IPS DF 6.9 (cell line): ENCODE measurements around the gene GHRL.

ENCODE experiments used
- DNase-seq: peaks from one replicate; pipeline ENCODE4 v3.0.0-alpha.2; 2013; ENCODE audit warnings: low read depth, low spot score
- H3K27ac ChIP-seq: one replicate; pipeline ENCODE4 v1.5.1; 2013; ENCODE audit warnings: low read length, control low read depth
- H3K27me3 ChIP-seq: 2 replicates; pipeline ENCODE4 v1.6.1; 2013; ENCODE audit warnings: mild to moderate bottlenecking, low read length; ENCODE audit not compliant: control insufficient read depth, insufficient read depth
- H3K36me3 ChIP-seq: 2 replicates; pipeline ENCODE4 v1.6.1; 2013; ENCODE audit warnings: low read length; ENCODE audit not compliant: control insufficient read depth, insufficient read depth
- H3K4me1 ChIP-seq: 2 replicates; pipeline ENCODE4 v1.6.1; 2013; ENCODE audit warnings: low read length; ENCODE audit not compliant: control insufficient read depth, insufficient read depth
- H3K4me3 ChIP-seq: 2 replicates; pipeline ENCODE4 v1.5.1; 2013; ENCODE audit warnings: mild to moderate bottlenecking, low read length
- H3K9me3 ChIP-seq: 2 replicates; pipeline ENCODE4 v1.6.1; 2013; ENCODE audit warnings: low read length, inconsistent platforms; ENCODE audit not compliant: control insufficient read depth, insufficient read depth
- WGBS: extraction: QIAGEN DNeasy Blood & Tissue Kit; methylation state at CpG from one replicate; pipeline ENCODE4 v1.1.7; 2013; ENCODE audit warnings: mixed read lengths, missing lambda C conversion rate; ENCODE audit not compliant: insufficient read length, insufficient coverage; 5-methylcytosine and 5-hydroxymethylcytosine counted together

GHRL gene

DNA sequence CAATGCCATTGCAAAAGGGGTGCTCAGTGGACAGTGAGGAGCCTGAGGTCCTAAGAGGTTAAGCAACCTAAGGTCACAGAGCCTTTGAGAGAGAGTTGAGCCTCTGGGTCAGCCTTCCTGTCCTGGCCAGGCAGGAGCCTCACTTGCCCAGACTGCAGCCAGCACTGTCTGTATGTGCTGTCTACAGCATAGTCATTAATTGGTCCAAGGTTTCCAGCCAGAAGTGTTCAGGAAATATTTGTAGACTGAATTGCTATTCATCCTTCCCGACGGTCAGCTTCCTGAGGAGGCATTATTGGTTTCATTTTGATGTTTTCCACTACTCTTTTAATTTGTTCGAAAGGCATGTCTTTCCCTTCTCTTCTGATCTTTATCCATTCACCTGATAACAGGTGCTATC is 20.1 kb upstream of the GHRL start:
- Histone ChIP-seq H3K9me3 (no peaks in the 10 kb centered on the region), H3K4me1 (no peaks in the 10 kb centered on the region), H3K36me3 (peaks cover 45% of the 10 kb centered on the region), H3K27me3 (no peaks in the 10 kb centered on the region), H3K27ac (no peak overlapping the region), H3K4me3 (no peak overlapping the region)
- DNase-seq: no peak
- no CpG with 5 or more reads among the region's 3 CpGs for WGBS

DNA sequence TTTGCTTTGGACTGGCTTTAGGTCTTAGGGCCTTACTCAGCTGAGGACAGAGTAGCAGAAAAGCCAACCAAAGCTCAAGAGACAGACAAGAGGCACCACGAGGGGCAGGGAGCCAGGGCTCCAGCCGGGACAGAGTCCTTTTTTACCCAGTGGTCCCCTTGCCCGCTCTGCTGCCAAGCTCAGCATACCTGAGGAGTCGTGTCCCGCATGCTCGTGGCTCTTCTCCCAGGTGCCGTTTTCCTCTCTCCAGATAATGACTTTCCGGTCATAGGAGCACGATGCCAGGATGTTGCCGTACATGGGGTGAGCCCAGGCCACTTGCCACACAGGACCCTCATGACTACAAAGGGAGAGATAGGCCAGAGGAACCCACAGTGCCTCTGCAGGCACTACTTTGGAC is 19.6 kb upstream of the GHRL start:
- WGBS: no CpG with 5 or more reads among the region's 10 CpGs
- H3K36me3 ChIP-seq: peaks cover 42% of the 10 kb centered on the region

DNA sequence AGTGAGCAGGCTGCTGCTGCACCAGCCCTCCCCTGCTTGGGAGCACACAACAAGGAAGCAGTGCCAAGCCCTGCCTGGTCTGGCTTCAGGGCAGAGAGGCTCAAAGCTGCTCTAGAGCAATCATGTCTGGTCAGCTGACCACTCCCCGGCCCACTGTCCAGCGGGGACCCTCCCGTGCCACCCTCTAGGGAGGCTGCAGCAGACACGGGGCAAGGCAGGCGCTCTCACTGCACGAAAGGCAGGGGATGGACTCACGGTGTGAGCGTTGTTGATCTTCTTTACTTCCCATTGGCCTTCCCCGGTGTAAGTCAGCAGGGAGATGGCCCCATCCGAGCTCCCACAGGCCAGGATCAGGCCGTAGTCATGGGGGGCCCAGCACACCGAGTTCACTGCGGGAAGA is 19.0 kb upstream of the GHRL start:
- Histone ChIP-seq H3K9me3 (no peaks in the 10 kb centered on the region), H3K27me3 (no peaks in the 10 kb centered on the region), H3K4me3 (no peak overlapping the region), H3K36me3 (peaks cover 42% of the 10 kb centered on the region), H3K4me1 (no peaks in the 10 kb centered on the region), H3K27ac (no peak overlapping the region)
- no peak for DNase-seq
- WGBS: no CpG with 5 or more reads among the region's 13 CpGs

More for the DNA sequence above, 19.6 kb upstream of the GHRL start:
- no peak for DNase-seq
- no peak overlapping the region for H3K27ac ChIP-seq
- H3K4me1 ChIP-seq: no peaks in the 10 kb centered on the region
- H3K9me3 ChIP-seq: no peaks in the 10 kb centered on the region
- H3K27me3 ChIP-seq: no peaks in the 10 kb centered on the region
- H3K4me3 ChIP-seq: no peak overlapping the region

DNA sequence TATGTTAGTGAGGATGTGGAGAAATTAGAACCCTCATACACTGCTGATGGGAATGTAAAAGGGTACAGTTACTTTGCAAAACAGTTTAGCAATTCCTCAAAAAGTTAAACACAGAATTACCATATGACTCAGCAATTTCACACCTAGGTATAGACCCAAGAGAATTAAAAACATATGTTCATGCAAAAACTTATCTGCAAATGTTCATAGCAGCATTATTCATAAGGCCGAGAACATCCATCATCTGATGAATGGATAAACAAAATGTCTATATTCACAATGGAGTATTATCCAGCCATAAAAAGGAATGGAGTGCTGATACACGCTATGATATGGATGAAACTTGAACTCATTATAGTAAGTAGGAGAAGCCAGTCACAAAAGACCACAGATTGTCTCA is 17.8 kb upstream of the GHRL start:
- no peak overlapping the region for H3K4me3 ChIP-seq
- peaks cover 36% of the 10 kb centered on the region for H3K36me3 ChIP-seq
- no peaks in the 10 kb centered on the region for H3K4me1 ChIP-seq
- no peak for DNase-seq
- no CpG with 5 or more reads among the region's 2 CpGs for WGBS
- no peaks in the 10 kb centered on the region for H3K9me3 ChIP-seq
- H3K27ac ChIP-seq: no peak overlapping the region
- no peaks in the 10 kb centered on the region for H3K27me3 ChIP-seq

DNA sequence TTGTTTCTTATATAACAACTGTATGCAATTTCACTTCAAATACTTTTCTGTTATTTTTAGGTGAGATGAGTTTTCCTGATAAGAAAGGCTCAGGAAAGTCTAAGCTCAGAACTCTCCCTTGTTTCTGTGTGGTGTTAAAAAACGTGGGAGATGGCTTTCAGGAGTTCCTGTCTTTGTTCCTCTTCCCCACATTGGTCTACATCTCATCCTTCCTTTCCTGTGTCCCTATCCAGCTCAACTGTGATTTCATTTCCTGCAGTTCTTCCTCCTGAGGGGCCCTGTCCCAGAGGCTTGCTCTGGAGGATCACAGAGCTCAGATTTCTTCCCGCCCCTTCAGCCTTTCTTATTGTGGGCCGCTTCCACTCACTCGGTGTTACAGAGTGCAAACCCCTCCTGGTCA is 17.0 kb upstream of the GHRL start:
- peaks cover 36% of the 10 kb centered on the region for H3K36me3 ChIP-seq
- H3K4me3 ChIP-seq: no peak overlapping the region
- no peaks in the 10 kb centered on the region for H3K4me1 ChIP-seq
- WGBS: no CpG with 5 or more reads among the region's 4 CpGs
- no peak for DNase-seq
- no peak overlapping the region for H3K27ac ChIP-seq
- no peaks in the 10 kb centered on the region for H3K9me3 ChIP-seq
- no peaks in the 10 kb centered on the region for H3K27me3 ChIP-seq

DNA sequence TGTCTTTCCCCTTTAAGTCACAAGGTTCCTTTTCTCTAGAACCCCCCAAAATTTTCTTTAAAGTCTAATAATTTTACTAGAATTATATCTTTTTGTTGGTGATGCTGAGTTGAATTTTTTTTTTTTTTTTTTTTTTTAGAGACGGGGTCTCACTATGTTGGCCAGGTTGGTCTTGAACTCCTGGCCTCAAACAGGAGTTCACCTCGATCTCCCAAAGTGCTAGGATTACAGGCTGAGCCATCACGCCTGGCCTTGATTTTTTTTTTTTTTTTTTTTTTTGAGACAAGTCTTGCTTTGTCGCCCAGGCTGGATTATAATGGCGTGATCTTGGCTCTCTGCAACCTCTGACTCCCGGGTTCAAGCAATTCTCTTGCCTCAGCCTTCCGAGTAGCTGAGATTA is 15.9 kb upstream of the GHRL start:
- Histone ChIP-seq H3K9me3 (no peaks in the 10 kb centered on the region), H3K27ac (no peak overlapping the region), H3K27me3 (no peaks in the 10 kb centered on the region), H3K4me1 (no peaks in the 10 kb centered on the region), H3K4me3 (no peak overlapping the region), H3K36me3 (peaks cover 34% of the 10 kb centered on the region)
- DNase-seq: no peak
- WGBS: no CpG with 5 or more reads among the region's 7 CpGs

DNA sequence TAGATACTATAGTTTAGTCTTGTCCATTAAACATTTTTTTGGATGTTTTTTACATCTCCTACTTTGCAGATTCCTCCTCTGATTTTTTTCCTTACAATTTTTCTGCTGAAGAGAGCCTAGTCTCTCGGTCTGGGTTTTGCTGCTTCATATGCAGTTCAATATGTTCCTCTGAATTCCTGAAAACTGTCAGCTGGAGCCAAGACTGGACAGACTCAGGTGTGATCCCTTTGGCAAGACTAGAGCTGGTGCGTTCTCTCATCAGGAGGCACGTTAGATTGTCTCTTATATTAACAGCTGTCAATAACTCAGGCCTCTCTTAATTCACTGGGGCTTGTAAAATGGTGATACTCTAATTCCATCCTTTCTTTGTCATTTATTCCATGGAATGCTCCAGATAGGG is 13.4 kb upstream of the GHRL start:
- Histone ChIP-seq H3K36me3 (peaks cover 24% of the 10 kb centered on the region; the same call in 1 of the 2 replicates), H3K27ac (no peak overlapping the region), H3K27me3 (no peaks in the 10 kb centered on the region), H3K4me1 (no peaks in the 10 kb centered on the region), H3K9me3 (no peaks in the 10 kb centered on the region), H3K4me3 (no peak overlapping the region)
- DNase-seq: no peak
- WGBS: no CpG with 5 or more reads among the region's 3 CpGs

DNA sequence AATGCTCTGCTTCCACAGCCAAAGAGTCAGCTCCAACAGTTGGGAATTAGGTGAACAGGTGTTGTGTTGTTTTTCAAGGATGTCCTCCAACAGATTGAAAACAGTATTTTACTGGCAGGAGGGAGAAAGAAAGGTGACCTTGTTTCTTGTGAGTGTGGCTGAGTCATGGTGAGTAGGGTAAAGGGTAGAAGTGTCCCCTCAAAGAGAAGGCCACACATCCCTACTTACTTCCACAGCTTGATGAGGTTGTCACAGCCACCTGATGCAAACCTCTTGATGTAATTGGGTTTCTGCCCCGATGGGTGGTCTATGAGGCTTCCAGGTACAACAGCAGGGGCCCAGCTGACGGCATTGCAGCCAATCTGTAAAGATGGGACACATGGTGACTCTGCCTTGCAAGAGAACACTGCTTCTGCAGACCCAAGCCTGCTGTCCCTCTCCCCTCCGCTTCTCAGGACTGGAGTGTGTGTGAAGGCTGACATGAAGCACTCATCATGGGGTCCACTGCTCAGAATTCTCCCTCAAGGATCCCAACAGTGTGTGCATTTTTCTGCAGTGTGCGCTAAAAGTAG is 12.7 kb upstream of the GHRL start:
- Histone ChIP-seq H3K36me3 (peaks cover 22% of the 10 kb centered on the region; the same call in 1 of the 2 replicates), H3K27ac (no peak overlapping the region), H3K9me3 (no peaks in the 10 kb centered on the region), H3K27me3 (no peaks in the 10 kb centered on the region), H3K4me3 (no peak overlapping the region), H3K4me1 (no peaks in the 10 kb centered on the region)
- WGBS: no CpG with 5 or more reads among the region's 4 CpGs
- no peak for DNase-seq

DNA sequence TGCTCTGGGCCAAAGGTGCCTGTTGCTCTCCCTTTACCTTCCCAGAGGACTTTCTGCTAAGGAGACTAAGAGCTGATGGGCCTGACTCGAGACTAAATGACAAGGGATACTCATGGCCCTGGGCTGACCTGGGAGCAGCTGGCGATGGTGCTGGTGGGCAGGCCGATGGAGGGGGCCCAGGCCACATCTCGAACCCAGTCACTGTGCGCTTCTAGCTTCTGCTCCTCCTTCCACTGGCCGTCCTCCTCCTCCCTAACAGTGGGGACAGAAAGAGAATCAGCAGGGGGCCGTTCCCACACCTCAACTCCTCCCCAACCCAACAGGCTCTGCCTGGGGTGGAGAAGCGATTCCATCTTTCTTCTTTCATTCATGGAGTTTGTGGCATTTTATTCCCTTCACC is 12.2 kb upstream of the GHRL start:
- H3K9me3 ChIP-seq: no peaks in the 10 kb centered on the region
- no peak for DNase-seq
- H3K27me3 ChIP-seq: no peaks in the 10 kb centered on the region
- no peak overlapping the region for H3K4me3 ChIP-seq
- H3K4me1 ChIP-seq: no peaks in the 10 kb centered on the region
- WGBS: no CpG with 5 or more reads among the region's 8 CpGs
- peaks cover 22% of the 10 kb centered on the region; the same call in 1 of the 2 replicates for H3K36me3 ChIP-seq
- no peak overlapping the region for H3K27ac ChIP-seq

DNA sequence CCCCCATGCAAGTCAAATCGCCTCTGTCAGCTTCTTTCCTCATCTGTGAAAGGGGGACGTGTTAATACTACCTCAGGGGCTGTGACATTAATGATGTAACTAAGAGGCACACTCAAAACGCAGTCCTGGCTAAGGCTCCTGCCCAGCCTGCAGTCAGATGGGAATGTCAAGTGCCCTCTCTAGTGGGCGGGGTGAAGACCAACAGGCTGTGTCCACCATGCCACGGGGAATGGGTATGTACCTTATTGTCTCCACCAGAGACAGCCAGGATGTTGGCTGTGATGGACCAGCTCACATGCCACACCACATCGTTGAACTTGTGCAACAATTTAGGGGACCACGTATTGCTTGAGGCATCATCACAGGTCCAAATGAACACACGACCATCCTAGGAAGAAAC is 11.0 kb upstream of the GHRL start:
- Histone ChIP-seq H3K27me3 (no peaks in the 10 kb centered on the region), H3K27ac (no peak overlapping the region), H3K9me3 (no peaks in the 10 kb centered on the region), H3K36me3 (peaks cover 22% of the 10 kb centered on the region; the same call in 1 of the 2 replicates), H3K4me3 (no peak overlapping the region), H3K4me1 (no peaks in the 10 kb centered on the region)
- no CpG with 5 or more reads among the region's 8 CpGs for WGBS
- no peak for DNase-seq

DNA sequence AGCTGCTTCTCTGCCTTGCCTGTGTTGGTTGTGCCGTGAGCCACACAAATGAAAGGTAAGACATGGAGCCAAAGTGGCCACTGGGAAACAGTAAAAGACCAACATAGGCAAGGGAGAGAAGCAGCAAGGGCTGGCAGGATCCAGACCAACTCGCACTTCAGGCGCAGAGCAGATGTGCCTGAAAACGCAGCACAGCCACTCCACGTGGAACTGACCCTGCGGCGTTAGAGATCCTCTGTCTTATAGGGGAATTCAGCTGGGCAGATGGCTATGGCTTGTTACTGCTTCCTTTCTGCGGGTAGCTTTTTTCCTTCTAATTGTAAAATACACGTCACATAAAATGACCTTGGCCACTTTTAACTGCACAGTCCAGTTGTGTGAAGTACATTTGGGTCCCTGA is 10.4 kb upstream of the GHRL start:
- no peak overlapping the region for H3K4me3 ChIP-seq
- no peak overlapping the region for H3K27ac ChIP-seq
- peaks cover 22% of the 10 kb centered on the region; the same call in 1 of the 2 replicates for H3K36me3 ChIP-seq
- no peaks in the 10 kb centered on the region for H3K27me3 ChIP-seq
- no peaks in the 10 kb centered on the region for H3K9me3 ChIP-seq
- WGBS: no CpG with 5 or more reads among the region's 9 CpGs
- no peaks in the 10 kb centered on the region for H3K4me1 ChIP-seq
- no peak for DNase-seq
